GM21390 (cell line): Measurements from ENCODE around the gene LAMTOR2.
"Not testable (repeated sequence)": the region's sequence is repeated elsewhere in the genome, so short reads cannot be mapped to it uniquely, and the experiment has no call there.

Experiments used
- ATAC-seq: cut with Tn5 transposase; IDR thresholded peaks from one replicate; pipeline ENCODE4 v1.9.1; 2021; ENCODE audit not compliant: unreplicated experiment

LAMTOR2 gene

GRCh38 chr1:156054500-156055280 is at the start of gene LAMTOR2:
Gene LAMTOR2 (plus strand): TSS chr1:156054782. CDS start chr1:156054890, 108 bp downstream.
- ATAC-seq = peak; percentile 74

DNA sequence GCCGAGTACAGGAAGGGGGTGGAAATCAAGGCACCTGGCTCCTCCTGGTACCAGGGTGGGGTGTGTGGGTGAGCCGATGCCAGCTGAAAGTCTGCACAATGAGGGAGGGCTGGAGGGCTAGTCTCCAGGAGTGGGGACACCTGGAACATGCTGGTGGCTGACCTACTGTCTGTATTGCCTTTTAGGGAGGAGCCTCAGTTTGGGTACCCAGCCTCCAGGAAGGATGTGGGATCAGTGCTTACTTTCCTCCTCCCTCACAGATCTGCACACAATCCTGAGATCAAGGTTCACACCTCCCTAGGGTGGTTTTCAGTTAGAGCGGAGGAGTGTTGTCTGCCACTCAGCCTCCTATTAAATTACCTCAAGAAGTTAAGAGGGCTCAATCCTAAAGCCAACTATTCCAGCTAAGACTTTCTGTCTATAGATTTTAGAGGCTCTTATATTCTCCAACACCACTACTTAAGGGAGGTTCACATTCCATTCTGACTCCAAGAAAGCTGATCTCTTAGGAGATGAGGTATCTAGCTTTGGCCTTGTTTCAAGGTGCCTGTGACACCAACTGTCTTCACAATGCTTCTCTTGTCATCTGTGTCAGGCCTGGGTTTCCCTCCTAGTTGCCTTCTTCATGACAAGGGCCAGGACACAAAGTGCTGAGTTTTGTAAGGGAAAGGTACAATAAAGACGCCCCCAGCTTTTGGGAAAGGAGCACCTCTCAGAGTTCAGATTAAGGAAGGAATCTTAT is 49.6 kb upstream of the LAMTOR2 start:
- ATAC-seq = no peak

GRCh38 chr1:156006666-156007376 is 47.8 kb upstream of the LAMTOR2 start:
- no peak for ATAC-seq

DNA sequence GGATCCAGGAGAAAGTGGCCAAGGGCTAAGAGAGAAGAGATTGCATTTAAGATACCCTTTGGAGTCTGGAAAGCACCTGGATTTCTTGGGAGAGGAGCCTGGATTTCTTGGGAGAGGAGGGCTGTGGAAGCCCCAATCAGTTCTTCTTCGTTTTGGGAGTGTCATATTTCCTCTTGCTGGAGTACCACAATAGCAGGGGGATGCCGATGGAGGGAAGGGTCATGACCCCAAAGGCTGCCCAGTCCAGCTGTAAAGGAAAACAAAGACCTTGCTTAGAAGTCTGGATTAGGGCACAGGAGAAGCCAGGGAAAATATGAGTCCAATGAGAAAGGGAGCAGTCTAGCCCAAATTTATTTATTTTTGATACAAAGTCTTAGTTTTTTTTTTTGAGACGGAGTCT is 45.2 kb upstream of the LAMTOR2 start:
- no peak for ATAC-seq

DNA sequence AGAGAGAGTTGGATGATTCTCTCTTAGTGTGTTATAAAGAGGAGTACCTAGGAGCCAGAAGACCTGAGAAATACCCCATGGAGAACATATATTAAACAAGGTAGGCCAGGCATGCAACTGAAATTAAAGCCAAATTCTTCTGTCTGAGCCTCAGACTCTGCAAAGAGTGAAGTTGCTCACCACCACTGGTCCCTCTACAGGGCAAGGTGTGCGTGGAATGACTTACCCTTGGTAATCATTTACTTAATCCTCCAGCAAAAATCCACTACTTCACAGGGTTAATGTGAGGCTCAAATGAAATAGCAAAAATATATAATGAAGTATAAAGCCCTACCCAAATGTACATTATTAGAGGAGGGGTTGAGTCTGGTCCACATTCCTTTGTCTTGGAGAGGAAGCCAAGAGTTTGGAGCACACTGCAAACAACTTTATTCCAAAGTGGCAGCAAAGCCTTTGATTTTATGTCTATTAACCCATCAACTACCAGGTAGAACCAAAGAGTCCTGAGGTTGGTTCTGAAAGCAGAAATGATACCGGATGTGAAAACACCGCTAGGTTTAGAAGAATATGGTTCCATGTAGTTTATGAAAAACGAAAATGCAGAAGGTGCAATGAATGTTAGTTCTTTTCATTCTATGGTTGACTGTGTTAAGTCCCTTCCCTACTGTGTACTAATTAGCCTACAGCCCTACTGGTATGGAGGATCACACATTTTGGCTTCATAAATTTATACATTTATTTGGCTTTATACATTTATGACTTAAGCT is 42.3 kb upstream of the LAMTOR2 start:
- ATAC-seq = peak; percentile 87

GRCh38 chr1:156014829-156015228 is 39.8 kb upstream of the LAMTOR2 start:
- ATAC-seq = no peak

GRCh38 chr1:156019946-156020292 is 34.7 kb upstream of the LAMTOR2 start:
- ATAC-seq = no peak

DNA sequence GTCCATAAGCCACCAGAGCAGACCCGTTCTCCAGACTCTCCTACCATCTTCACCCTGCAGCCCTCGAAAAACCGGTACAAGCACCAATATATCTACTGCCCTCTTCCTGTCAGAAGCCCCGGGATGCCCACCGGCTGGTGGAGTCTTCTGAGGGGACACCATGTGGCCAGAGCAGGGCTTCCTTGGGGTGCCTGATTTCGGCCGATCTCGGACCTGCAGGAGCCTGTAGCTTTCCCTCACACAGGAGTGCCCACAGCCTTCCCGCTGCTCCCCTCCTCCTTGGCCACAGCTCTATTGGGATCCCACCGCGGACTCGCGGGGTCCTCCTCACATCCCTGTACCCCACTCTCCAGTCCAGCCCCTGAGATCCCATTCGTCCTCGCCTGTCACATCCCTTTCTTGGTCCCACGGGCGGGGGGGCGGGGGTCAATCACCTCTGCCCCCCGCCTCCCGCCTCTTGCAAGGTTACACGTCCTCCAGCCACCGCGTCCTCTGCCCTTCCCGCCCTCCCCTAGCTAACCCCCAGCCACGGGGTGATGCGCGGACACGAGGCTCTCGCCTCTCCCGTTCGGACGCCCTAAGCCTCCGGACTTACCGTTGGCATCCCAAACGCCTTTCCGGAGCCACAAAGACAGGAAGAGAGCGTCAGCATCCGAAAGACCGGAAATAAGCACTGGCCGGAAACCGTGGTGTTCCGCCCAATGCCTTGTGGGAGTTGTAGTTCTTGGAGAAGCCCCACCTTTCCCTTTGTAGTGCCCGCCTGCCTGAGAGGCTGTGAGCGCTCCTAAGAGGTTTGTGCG is 34.1 kb upstream of the LAMTOR2 start, which contains the start of gene SSR2:
Gene SSR2, minus strand, starts transcription at position 659 of the 800 bp plus-strand sequence. CDS start 784 bp downstream, outside the sequence.
- peak; percentile 96 for ATAC-seq

GRCh38 chr1:156021093-156021428 is 33.5 kb upstream of the LAMTOR2 start:
- ATAC-seq = no peak

GRCh38 chr1:156021954-156022353 is 32.6 kb upstream of the LAMTOR2 start:
- ATAC-seq = no peak

DNA sequence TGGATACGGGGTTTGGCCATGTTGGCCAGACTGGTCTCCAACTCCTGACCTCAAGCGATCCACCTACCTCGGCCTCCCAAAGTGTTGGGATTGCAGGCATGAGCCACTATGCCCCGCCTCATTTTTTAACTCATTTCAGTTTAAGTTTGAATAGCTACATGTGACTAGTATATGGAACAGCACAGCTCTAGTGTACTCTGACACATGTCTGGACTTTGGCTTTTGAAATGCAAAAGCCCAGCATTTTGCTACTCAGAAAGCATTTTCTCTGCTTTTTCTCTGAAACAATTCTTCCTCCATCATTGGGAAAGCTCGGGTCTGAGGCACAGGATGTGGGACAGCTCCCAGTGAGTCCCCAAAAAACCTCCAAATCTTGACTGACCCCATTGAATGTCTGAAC is 29.8 kb upstream of the LAMTOR2 start:
- ATAC-seq = no peak

DNA sequence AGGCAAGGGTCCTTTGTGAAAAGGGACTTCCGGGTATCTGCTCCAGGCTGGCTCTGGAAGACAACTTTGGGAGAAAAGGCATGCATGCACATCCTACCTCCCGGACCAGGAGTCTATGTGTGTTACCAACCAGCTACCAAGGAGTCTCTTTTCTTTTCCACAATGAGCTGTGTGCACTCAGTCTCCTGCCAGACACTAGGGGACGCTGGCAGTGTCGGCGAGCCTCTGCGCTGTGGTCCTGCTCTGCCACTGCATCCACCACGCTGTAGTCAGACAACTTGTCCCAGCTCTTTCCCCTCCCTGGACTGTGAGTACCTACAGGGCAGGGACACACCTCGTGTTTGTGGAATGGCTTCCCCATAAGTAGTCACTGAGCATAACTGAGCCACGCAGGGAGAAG is 28.7 kb upstream of the LAMTOR2 start:
- no peak for ATAC-seq

DNA sequence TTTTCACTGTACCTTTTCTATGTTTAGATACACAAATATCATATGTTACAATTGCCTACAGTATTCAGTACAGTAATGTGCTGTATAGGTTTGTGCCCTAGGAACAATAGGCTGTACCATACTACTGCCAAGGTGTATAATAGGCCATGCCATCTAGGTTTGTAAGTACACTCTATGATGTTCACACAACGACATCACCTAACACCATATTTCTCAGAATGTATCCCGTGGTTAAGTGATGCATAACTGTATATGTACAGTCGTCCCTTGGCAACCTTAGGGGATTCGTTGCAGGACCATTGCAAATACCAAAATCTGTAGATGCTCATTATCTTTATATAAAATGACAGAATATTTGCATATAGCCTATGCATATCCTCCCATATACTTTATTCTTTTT is 28.0 kb upstream of the LAMTOR2 start:
- ATAC-seq = no peak

GRCh38 chr1:156033011-156033410 is 21.6 kb upstream of the LAMTOR2 start:
- no peak for ATAC-seq

GRCh38 chr1:156034991-156035390 is 19.6 kb upstream of the LAMTOR2 start:
- ATAC-seq = not testable (repeated sequence)

- ATAC-seq = no peak
These were observed 11.8 kb upstream of the LAMTOR2 start for GRCh38 chr1:156042828-156043227.

DNA sequence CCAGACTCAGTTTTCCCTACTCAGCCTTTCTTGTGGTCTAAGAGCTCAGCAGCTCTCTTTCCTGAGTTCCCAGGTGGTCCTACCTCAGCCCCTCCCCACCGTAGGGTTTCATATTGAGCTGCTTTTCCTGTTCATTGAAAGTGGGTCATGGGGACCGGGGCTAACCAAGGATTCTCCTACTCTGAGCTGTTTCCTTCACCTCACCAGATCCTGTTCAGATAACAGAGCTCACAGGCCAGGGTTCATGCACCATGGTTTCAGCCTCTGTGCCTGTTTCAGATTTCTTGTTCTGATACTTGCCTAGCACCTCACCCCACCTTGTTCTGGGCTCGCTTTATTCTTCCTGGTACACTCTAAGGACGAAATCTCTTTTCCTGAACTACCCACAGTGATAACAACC is 9.5 kb upstream of the LAMTOR2 start:
- no peak for ATAC-seq

GRCh38 chr1:156048663-156049258 is 5.8 kb upstream of the LAMTOR2 start:
- ATAC-seq = no peak

DNA sequence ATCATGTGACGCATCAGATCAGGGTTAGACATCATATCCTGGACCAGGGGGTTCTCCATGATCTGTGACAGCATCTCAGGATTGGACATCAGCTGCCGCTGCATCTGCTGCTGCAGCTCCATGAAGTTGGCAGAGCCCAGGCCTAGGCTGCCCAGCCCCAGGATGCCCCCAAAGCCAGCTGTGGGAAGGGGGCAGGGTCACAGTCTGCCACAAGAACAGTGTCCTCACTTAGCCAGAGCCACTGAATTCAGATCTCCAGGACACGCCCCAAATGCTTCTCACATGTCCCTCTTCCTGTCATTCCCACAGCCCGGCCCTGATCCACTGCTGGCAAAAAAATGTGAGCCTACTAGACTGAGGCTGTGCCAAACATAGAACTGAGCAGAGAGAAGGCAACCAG is 4.2 kb upstream of the LAMTOR2 start:
- ATAC-seq = no peak
